ENCODE results near the gene NBPF1. TPM values are rescaled to one million over a fixed set of nuclear protein-coding genes. Genes with fewer than 3 reads are reported as not detected.
A peak's percentile ranks its signal among the peaks of the same experiment; 100 is the strongest.
"Not testable (repeated sequence)": the region's sequence is repeated elsewhere in the genome, so short reads cannot be mapped to it uniquely, and the experiment has no call there.

NBPF1 gene
- total RNA-seq, 2 experiments from 2014 or later, result 11.0 to 34.1 TPM

DNA sequence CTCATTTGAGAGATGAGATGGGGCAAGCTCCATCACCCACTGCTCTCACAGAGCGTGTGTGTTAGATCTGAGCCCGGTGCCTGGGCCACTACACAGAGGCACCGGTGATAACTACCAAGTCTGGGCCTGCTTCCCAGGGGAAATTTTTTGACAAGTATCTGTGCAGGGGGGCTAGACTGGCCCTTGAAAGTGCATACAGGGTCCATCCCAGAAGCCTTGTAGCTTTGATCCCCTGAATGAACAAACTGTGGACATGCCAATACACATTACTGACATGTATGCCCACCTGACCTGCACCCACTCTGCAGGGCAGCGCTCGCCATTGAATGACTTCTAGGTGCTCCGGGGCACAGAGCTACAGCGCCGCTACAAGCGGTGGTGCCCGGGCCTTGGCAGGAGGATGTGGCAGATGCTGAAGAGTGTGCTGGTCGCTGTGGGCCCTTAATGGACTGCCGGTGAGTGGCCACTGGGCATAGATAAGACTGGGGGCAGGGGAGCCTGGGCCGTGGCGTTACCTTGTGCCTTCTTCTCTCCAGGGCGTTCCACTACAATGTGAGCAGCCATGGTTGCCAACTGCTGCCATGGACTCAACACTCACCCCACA, 32.8 kb upstream of the NBPF1 start:
- H3K9me2 ChIP-seq (ENCODE audit: insufficient read depth, low read length); CTCF ChIA-PET (ENCODE audit: unreplicated experiment); H3K27ac ChIP-seq (ENCODE audit: low read depth, low read length, poor library complexity, severe bottlenecking); H3K9me3 ChIP-seq (ENCODE audit: low read length); POLR2A ChIA-PET; H3K4me3 ChIP-seq (ENCODE audit: low read depth, low read length, poor library complexity, severe bottlenecking); H3K4me2 ChIP-seq (ENCODE audit: low read length); H4K20me1 ChIP-seq (ENCODE audit: insufficient read depth, low read length); H3K79me2 ChIP-seq (ENCODE audit: insufficient read depth, low read depth, low read length); DNase-seq (ENCODE audit: low spot score); H2AFZ ChIP-seq (ENCODE audit: low read length); BruUV-seq (replicated peaks); H3K36me3 ChIP-seq (ENCODE audit: insufficient read depth, low read length); intact Hi-C loops (cut with micrococcal nuclease; ENCODE audit: unreplicated experiment): not testable (repeated sequence)
- H3K4me1 ChIP-seq (ENCODE audit: insufficient read depth, low read length, poor library complexity, severe bottlenecking), result peaks cover 26% of the 10 kb centered on the region

DNA sequence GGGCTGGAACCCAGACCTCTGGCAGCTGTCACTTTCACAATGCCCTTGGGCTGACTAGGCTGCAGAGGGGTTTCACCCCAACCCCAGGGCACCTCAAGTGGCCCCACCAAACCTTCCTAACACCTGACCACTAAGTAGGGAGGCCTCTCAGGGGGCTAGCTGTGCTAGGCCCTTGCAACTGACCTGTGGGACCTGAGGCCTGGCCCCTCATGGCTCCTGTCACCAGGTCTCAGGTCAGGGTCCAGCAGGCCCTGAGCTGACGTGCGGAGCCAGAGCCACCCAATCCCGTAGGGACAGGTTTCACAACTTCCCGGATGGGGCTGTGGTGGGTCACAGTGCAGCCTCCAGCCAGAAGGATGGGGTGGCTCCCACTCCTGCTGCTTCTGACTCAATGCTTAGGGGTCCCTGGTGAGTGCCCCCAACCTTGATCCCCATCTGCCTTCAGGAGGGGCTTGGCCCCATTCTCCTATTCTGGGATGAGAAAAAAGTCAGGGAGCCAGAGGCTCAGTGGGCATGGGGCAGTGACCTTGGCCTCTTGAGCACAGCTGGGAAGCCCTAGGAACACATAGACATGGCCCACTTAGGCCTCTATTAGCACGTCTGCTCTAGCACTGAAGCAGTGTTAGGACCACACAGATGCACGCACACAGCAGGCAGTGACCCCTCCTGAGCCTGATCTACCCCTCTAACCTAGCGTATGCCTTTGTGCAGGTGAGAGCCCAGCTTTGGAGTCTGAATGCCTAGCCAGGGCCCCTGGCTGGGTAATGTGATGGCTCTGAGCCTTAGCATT, 32.1 kb upstream of the NBPF1 start:
- Histone ChIP-seq H2AFZ (ENCODE audit: low read length) (peak overlapping the region; percentile 82), H3K27ac (ENCODE audit: low read depth, low read length, poor library complexity, severe bottlenecking) (peak overlapping the region; percentile 38), H3K4me1 (ENCODE audit: insufficient read depth, low read length, poor library complexity, severe bottlenecking) (peaks cover 26% of the 10 kb centered on the region), H3K4me3 (ENCODE audit: low read depth, low read length, poor library complexity, severe bottlenecking) (peak overlapping the region; percentile 71), H3K4me2 (ENCODE audit: low read length) (peak overlapping the region; percentile 77)
- DNase-seq (ENCODE audit: low spot score); H3K9me2 ChIP-seq (ENCODE audit: insufficient read depth, low read length); CTCF ChIA-PET (ENCODE audit: unreplicated experiment); BruUV-seq (replicated peaks); H3K79me2 ChIP-seq (ENCODE audit: insufficient read depth, low read depth, low read length); H3K9me3 ChIP-seq (ENCODE audit: low read length); H3K36me3 ChIP-seq (ENCODE audit: insufficient read depth, low read length); H4K20me1 ChIP-seq (ENCODE audit: insufficient read depth, low read length): not testable (repeated sequence)
- POLR2A ChIA-PET, result interaction anchor here (1.0 kb wide), 1 partner anchor 254 kb away, joined by 3 read pairs; no protein-coding TSS in a partner anchor
- intact Hi-C loops (cut with micrococcal nuclease; ENCODE audit: unreplicated experiment), result loop anchor here (2.0 kb wide), 2 partner anchors 33 to 41 kb away; partner anchors contain the start of gene NBPF1

DNA sequence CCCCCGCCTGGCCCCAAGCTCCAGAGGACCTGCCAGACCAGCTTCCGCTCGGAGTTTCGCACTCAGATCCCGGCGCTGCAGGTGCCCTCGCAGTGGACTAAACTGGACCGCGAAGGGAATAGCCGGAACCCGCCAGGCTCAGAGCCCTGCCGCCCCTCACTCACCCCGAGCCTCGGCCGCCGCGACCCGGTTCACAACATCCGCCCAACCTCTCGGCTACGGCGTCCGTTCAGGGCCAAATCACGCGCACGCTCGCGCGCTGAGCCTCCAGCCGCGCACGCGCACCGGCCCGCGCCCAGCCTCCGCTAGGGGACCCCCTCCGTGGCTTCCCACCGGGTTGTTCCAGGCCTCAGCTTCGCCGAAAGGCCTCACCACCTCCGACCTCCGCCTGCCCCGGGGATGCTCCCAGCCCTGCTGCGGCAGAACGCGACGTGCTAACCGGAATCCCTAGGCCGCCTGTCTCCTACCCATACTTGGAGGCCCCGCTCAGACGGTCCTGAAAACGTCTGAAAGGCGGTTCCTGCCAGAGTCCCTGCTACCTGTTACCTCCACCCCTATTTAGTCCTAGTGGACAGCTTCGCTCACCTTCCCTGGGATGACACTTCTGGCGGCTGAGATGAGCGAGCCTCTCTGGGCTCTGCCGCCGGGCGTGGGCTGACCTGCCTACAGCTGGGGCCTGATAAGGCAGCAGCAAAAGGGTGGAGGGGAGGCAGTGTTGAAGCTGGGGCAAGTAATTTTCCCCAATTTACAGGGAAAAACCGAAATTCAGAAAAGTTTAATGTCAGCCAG, 31.3 kb upstream of the NBPF1 start:
- CTCF ChIA-PET (ENCODE audit: unreplicated experiment); H4K20me1 ChIP-seq (ENCODE audit: insufficient read depth, low read length); H3K36me3 ChIP-seq (ENCODE audit: insufficient read depth, low read length); H3K79me2 ChIP-seq (ENCODE audit: insufficient read depth, low read depth, low read length); H3K9me3 ChIP-seq (ENCODE audit: low read length); H3K9me2 ChIP-seq (ENCODE audit: insufficient read depth, low read length): not testable (repeated sequence)
- TSS peak; percentile 99 for BruUV-seq (replicated peaks)
- peaks cover 26% of the 10 kb centered on the region for H3K4me1 ChIP-seq (ENCODE audit: insufficient read depth, low read length, poor library complexity, severe bottlenecking)
- intact Hi-C loops (cut with micrococcal nuclease; ENCODE audit: unreplicated experiment), result loop anchor here (2.0 kb wide), 2 partner anchors 32 to 40 kb away; partner anchors contain the start of gene NBPF1
- peak; percentile 99 for DNase-seq (ENCODE audit: low spot score)
- H2AFZ ChIP-seq (ENCODE audit: low read length), result peak overlapping the region; percentile 82
- TF ChIP-seq CTCF (conservative IDR thresholded peaks at IDR 0.05; ENCODE audit: low read length), result peak; percentile 72
- H3K4me2 ChIP-seq (ENCODE audit: low read length), result peak overlapping the region; percentile 77
- peak overlapping the region; percentile 38 for H3K27ac ChIP-seq (ENCODE audit: low read depth, low read length, poor library complexity, severe bottlenecking)
- H3K4me3 ChIP-seq (ENCODE audit: low read depth, low read length, poor library complexity, severe bottlenecking), result peak overlapping the region; percentile 71
- POLR2A ChIA-PET, result interaction anchor here (0.5 to 1.0 kb wide), 2 partner anchors 145 to 255 kb away, joined by 3 to 5 read pairs; no protein-coding TSS in a partner anchor

Measured in OCI-LY7 (cell line).